Stimulated activated naive CD8-positive, alpha-beta T cell treated with anti-CD3 and anti-CD28 coated beads, Interleukin-15, Interleukin-2, amounts not matched to agents 100 U/mL and 50 U/mL, for 24 hours (primary cell): Measurements from ENCODE around the gene UBAP1.
A peak's percentile ranks its signal among the peaks of the same experiment; 100 is the strongest.
"Not testable (repeated sequence)": the region's sequence is repeated elsewhere in the genome, so short reads cannot be mapped to it uniquely, and the experiment has no call there.

ENCODE experiments used
- ATAC-seq: fragments of 150-1000 bp; cut with Tn5 transposase; one replicate; pipeline ENCODE4 v1.10.0; 2021
- DNase-seq: peaks from one replicate; pipeline ENCODE4 v3.0.0; 2021

UBAP1 gene

DNA sequence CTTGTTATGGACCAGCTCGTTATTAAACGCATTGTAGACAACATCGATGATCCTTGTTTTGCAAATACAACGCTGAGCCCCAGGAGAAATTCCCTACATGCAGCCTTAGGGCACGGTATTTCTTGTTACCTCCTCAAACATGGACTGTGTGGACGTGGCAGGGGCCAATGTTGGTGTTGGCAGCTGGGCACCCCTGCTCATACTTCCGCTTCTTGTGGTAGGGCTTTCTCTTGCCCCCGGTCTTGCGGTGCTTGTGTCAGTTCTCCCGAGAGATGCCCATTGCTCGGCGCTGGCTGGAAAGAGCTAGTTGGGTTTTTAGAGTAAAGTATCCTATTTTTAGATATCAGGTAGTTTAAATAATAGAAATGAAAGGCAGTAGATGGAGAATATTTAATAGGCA is 45.5 kb downstream of the UBAP1 start:
- ATAC-seq (no peak), DNase-seq (no peak)

DNA sequence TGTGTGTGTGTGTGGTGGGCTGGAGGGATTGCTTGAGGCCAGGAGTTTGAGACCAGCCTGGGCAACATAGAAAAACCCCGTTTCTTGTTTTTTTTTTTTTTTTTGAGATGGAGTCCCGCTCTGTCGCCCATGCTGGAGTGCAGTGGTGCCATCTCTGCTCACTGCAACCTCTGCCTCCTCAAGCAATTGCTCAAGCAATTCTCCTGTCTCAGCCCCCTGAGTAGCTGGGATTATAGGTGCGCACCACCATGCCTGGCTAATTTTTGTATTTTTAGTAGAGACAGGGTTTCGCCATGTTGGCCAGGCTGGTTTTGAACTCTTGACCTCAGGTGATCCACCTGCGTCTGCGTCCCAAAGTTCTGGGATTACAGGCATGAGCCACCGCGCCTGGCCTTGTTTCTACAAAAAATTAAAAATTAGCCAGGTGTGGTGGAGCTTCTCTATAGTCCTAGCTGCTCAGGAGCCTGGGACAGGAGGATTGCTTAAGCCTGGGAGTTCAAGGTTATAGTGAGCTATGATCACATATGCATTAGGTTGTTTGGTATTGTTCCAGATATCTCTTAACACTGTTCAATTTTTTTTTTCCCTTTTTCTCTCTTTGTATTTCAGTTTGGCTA is 47.4 kb downstream of the UBAP1 start:
- not testable (repeated sequence) for DNase-seq, ATAC-seq

DNA sequence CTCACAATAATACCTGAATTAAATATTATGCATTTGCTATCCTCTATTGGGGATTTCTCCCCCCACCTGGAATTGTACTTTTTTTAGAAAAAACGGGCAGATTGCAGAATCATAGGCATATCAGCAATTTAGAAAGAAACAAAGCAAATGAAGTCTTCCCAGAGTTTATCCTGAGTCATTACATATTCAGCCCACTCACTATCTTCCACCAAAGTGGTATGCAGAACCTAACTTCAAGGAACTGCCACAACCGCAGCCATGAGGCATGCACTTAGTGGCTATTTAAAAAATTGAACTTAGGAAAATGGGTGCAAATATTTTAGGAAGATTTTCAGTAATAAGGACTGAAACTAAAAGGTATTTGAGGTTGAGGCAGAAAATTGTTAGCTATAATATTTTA is 48.6 kb downstream of the UBAP1 start:
- ATAC-seq (no peak), DNase-seq (no peak)

DNA sequence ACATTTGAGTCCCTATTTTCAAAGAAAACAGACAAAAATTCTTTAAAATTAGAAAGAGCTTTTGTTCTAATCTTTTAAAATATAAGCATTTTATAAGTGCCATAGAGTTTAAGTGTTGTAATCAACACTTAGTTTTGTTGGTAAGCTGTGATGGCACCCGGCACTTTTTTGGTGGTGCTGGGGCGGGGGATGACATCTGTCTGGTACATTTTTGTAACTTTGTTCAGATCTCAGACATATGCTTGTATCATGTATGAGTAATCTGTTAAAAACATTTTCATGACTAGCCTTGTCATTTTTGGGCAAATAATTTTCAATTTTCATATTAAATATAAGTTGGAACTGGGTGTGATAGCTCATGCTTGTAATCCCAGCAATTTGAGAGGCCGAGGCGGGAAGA is 51.7 kb downstream of the UBAP1 start:
- DNase-seq, result no peak
- ATAC-seq, result no peak

DNA sequence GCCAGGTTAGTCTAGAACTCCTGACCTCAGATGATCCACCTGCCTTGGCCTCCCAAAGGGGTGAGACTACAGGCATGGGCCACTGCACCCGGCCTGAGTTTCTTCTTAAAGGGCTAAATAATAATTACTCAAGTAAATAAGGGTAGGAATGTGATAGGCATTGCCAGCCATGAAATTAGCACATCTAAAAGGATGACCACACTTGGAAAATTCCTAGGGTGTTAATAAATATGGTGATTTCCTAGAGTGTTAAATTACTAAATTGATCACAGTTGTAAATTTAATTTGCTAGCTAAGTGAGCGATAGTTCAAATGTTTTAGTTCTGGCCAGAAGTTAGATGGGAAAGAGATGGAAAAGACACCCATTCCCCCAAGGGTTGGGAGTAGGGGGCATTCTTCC is 53.4 kb downstream of the UBAP1 start:
- DNase-seq, result no peak
- no peak for ATAC-seq

DNA sequence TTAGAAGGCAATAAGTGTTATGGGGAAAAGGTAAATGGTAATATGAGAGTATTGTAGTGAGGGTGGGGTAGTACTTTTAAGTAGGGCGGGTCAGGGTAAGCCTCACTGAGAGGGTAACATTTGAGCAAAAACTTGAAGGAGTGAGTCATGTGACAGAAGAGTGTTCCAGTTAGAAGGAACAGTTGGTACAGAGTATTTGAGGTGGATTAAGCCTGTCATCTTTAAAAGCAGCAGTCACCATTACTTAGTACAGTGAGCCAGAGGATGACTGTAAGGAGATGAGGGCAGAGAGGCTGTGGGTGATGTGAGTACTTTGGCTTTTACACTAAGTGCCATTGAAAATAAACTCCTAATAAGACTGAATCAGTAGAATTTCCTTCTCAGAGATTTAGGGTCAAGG is 54.8 kb downstream of the UBAP1 start:
- DNase-seq (no peak), ATAC-seq (no peak)

DNA sequence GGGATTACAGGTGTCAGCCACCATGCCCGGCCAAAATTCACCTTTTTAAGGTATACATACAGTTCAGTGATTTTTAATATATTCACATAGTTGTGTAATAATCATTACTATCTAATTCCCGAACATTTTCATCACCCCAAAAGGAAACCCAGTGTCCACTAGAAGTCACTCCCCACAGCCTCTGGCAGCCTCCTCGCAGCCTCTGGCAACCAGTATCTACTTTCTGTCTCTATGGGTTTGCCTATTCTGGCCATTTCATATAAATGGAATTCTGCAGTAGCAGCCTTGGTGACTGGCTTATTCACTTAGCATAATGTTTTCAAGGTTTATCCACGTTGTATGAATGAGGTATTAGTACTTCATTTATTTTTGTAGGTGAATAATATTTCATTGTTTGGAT is 59.0 kb downstream of the UBAP1 start:
- no peak for ATAC-seq
- no peak for DNase-seq

DNA sequence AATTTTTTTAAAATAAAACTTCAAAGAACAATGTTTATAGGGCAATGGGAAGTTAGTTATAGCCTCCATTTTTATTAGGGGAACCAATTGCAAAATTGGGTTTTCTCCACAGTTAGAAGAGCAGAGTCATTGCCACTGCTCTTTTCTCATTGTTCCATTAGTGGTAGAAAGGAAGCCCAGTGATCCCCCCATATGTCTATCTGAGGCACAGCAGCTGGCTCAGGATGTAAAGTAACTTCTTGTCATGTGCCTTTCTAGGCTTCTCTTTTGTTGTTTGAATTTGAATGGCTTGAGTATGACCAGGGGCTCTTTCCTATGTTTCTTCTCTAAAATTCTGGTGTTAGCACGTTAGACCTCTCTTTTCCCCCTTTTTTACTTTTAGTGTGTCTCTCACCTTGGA is 61.2 kb downstream of the UBAP1 start:
- ATAC-seq (no peak), DNase-seq (no peak)

DNA sequence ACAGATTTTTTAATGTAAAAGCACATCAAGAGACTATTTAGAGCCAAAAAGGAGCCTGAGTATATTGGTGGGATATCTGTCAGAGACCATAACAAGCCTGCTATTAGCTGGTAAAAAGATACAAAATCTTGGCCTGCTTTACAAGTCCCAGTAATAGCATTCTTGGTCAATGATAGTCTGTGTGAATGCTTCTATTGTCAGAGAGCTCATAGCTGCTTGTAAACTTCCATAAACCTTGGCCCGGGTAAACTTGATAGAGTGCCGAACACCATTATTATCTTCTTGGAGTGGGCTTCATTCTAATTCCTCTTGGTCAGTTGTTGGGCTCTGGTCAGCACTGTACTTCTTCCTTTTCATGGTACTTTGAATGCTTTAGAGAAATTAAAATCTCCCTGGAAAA is 64.0 kb downstream of the UBAP1 start:
- ATAC-seq (no peak), DNase-seq (no peak)

DNA sequence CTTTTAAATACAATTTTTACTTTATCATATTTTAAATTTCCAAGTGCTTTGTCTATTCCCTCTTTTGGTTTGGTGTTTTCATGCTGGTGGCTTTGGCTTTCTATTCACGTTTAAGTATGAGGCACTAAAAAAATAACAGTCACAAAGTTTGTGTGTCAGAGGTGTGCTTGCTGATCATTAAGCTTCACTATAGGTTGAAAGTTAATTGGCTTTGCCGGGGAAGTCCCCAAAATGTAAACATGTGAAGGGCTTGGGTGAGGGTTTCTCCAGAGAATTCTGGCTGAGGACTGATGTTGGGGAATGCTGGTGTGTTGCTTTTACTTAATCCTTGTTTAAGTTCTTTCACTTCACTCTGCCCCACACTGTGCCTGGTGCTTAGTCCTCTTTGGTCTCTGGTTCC is 66.4 kb downstream of the UBAP1 start:
- DNase-seq, ATAC-seq: not testable (repeated sequence)

DNA sequence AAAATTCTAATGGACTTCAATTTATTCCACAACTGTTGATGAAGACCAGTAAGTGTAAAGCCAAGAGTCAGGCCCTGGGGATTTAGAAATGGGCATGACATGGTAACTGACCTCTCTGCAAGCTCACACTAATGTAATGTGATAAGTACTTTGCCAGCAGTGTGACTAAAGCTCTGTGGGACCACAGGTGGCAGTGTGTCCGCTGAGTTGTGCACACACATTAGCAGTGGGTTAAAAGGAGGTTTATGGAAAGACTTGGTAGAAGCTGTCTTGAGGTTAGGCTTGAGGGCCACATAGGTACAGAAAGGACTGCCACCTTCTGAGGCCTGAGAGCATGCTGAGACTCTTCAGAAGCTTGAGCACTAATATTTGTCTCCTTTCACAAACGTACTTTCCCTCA is 67.6 kb downstream of the UBAP1 start:
- peak; percentile 52 for ATAC-seq
- no peak for DNase-seq

DNA sequence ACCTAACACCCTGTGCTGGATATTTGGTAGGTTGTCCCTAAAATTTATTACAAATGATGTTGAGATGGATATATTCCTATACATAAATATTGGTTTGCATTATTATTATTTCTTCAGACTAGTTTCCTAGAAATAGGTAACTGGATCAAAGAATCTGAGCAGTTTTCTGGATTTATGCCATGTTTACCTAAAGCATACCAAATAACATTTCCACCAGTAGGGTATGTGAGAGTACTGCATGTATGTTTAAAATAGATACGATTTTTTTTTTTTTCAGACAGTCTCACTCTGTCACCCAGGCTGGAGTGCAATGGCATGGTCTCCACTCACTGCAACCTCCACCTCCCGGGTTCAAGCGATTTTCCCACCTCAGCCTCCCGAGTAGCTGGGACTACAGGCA is 68.9 kb downstream of the UBAP1 start:
- not testable (repeated sequence) for ATAC-seq, DNase-seq

DNA sequence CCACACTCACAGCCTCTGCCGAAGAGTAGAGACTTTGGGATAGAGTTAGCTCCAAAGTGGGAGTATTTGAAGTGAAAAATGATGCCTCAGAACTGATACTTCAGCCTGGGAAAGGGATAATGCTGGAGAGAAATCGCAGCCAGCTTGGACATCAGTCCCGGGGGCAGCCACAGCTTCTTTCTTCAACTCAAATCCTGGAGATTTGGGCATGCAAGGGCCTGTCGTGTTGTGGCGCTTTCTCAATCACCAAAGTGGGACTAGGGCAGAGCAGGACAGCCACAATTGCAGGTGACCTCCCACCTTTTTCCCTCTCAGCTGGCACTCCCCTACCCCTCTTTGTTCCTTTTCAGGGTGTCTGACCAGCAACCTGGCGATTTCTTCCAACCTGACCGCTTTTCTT is 70.4 kb downstream of the UBAP1 start:
- ATAC-seq, result no peak

DNA sequence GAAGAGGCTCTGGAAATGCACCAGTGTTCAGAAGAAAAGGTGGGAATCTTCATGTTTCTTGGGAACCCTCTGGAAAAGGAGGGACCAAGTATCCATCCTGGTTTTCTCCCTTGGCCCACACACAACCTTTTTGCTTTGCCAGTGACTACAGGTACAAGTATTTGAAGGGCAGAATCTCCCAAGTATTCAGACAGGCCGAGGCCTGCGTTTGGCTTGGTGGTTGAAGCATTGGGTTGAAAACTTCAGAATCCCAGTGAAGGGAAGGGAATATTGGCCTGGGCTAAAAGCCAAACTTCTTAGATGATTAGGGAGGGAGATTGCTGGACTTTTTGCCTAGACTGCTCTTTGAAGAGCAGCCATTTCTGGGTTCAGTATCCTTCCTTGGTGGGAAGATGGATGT is 71.9 kb downstream of the UBAP1 start:
- ATAC-seq (no peak), DNase-seq (no peak)

More for the DNA sequence above, 70.4 kb downstream of the UBAP1 start:
- no peak for DNase-seq

DNA sequence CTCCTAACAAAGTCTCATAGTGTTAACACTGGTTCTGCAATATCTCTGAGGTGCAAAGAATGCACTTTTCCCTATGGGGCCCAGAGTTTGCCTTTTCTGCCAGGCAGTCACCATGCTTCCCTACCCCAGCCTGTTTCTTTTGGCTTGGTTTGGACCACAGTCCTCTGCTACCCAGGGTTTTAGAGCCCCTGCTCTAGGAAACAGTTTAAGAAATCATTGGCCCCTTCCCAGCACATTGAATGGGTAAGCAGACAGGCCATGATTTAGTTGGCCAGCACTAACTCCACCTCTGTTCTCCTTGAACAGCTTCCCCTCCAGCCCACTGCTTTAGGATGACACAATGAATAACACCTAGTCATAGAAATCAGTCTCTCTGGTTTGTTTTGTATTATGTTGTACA is 73.2 kb downstream of the UBAP1 start:
- no peak for ATAC-seq
- no peak for DNase-seq

DNA sequence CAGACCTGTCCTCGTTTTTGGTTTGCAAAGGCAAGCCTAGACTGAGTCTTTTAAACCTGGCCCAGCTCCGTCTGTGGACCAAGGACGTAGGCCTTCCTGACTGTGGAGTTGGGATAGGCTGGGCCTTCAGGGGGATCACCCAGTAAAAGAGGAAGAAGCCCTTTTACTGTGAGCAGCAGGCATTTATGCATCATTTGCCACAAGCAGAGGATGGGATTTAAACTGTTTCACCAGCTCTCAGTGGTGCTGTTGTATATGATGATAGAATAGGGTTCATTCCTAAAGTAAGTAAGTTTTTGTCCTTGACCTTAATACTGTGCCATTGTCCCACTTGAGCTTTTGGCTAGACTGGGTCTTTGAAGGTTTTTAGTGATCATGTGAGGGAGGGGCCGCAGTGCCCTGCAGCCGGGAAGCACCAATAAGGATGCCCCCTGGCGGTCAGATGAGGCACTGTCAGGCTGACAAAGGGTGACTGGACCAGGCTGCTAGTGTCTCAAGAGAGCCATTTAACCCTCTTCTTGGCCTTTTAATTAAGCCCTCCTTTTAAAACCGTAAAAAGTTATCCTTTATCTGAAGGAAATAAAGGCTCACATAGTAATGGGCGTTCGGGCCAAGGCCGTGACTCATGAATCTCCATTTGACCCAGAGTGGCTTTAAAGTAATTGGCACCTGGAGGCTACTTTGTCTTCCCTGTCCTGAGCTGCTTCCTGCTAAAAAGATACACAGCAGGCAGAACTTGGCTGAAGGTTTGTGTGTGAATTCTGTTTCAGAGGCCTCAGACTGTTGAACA is 74.0 kb downstream of the UBAP1 start:
- ATAC-seq, result no peak
- DNase-seq, result peak; percentile 64

DNA sequence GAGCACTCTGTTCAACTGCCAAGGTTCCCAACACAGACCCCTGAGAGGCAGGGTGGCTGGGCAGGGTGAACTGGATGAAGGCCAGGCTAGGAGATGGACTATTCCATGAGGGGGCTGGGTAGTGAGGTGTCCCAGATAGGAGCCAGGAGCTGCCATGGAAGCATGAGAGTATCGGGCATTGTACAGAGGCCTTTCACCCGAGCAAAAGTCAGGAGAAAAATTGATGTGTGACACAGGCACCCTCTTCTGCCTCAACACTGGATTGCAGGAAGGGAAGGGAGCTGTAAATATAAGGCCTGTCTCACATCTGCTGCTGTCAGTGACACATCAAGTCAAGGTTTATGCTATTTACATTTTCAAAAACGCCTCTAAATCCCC is 74.6 kb downstream of the UBAP1 start:
- DNase-seq (no peak), ATAC-seq (no peak)

DNA sequence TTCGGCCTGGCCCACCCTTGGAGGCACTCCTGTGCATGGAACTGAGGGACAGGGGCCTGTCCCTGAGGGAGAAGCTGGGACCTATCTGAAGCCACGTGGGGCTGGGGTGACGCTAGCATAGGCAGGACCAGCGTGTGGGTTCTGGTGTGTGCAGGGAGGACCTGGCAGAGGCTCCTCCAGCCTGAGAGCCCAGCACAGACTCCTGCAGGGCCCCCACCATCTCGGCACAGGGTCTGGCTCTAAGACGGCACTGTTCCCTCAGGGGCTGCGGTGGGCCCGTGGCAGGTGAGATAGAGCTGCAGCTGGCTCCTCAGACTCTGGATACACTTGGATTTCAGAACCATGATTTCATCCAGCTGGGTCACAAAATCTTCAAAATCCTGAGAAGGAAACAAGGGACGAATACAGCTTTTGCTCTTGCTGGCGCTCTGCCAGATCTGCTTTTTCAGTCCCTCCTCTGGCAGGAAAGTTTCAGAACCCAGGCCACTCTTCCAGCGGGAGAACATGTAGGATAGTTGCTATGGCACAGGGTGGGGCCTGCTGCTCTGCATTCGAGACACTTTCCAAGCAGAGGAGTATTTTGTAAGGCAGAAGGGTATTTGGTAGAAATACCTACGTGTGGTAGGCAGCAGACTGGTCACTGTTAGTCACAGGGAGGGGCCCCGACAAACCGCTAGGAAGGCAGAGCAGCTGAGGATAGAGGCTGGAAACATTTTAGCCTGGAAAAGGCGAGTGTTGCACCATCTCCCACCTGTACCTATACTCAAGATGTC is 75.5 kb downstream of the UBAP1 start:
- ATAC-seq (no peak), DNase-seq (no peak)

DNA sequence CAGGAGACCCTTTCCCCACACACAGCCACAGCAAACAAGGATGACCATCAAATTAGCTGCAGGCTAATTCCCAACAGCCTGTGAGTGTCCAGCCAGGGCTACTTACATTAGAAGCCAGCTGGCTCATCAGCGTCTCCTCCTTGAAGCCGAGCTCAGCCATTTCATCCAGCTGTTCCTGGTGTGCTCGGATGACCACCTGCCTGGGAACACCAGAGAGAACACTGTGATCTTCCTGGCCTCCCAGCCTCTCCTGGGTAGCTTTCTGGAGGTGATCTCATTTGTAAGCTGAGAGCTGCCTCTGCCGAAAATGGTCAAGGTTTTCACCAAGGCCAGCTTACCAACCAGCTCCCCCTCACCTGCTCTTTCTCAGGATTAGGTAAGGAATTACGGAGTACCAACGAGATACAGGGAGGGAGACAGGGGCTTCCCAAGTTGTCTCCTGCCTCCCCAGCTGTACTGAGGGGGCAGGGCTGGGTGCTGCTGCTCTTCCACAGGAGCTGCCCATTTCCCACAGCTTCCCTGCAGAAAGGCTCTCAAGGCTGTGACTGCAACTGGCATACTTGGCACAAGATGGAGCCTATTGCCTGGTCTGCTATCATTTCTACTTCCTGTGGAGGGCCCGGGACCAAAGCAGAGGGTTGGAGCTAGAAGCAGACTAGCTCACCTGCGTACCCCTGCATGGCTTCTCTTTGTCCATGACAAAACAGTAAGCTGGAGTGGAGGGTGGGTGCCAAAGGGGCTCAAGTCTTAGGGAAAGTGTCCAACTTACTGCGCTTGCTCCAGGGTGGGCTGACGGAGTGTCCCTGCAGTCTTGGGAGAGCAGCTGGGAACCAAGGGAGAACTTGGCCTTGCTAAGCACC is 76.4 kb downstream of the UBAP1 start:
- DNase-seq (no peak), ATAC-seq (no peak)

DNA sequence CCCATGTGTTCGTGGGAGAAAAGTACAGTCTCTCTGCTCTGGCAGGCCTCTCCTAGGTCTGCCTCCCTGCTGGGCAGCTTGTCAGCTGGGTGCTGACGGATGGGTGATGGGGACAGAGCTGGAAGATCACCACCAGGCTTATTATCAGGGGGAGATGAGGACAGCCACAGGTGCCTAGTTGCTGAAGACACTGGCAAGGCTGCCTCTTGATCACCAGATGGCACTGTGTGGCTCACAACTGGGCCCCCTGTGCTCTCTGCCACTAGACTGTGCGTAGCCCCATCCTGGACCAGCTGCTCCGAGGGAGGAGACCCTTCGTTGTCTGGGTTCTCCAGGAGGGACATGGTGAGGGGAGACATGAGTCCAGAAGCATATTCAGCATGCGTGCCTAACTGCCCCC is 77.3 kb downstream of the UBAP1 start:
- DNase-seq, result no peak
- peak; percentile 25 for ATAC-seq

DNA sequence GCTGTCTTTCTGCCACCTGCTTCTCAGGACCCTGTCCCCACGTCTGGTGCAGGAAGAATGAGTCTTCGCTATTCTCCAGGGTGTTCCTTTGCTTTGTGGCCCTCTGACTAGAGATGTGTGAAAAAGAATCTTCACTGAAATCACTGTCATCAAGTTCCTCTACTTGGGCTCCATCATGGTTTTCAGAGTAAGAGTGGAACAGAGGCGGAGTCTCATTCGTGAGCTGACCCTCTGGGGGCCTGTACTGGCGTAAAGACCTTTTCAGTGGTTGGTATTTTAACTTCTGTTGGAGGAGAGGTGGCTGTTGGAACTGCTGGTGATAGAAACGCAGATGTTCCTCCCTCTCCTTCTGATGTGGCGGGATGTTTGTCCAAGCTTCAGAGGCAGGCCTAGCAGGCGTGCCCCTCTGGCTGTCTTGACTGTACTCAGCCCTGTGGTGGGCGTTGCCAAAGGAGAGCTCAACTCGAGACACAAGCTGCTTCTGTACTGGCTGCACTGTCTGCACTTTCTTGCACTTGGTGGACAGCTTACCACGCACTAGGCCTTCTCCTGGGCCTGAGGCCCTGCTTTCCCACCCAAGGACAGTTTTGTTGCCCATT is 78.2 kb downstream of the UBAP1 start:
- ATAC-seq (peak; percentile 44), DNase-seq (peak; percentile 11)

DNA sequence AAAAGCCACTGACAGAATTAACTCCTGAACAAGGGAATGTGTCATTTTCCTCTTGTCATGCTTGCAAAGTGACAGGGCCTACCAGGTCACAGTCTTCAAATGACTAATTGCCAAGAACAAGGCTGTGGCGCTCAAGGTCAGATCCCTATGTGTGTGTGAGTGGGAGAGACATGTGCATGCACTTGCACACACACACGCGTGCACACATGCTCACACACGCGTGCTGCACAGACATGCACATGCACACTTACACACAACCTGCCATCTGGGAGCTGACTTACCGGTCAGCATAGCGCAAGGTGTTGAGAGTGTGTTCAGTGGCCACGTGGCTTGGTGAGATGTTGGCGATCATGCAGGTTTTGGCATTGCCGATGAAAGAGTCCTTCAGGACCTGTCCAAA is 80.5 kb downstream of the UBAP1 start:
- DNase-seq (no peak), ATAC-seq (no peak)
